ENCODE data around the gene CCDC93.

CCDC93 gene

GRCh38 chr2:118013724-118014491, at the start of gene CCDC93:
Gene CCDC93 (minus strand): TSS chr2:118014070. CDS start chr2:118013995, 75 bp downstream.
- peak; percentile 88 for DNase-seq

DNA sequence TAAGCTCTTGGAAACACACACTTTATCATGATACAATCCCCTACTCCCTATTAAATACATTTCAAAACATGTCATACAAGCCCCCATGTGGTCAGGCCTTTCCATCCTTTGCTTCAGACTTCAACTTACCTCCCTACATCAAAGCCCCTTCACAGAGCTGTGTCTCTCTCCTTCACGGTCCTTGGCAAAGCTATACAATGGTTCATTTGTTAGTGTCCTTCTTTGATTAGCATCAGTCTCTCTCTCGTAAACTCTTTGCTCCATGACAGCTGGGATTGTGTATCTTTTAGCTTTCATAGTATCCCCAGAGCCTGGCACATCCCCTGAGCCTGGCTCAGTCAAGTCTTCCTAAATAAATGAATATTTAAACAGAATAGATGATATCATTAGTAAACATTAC, 48.8 kb upstream of the CCDC93 start:
- no peak for DNase-seq

DNA sequence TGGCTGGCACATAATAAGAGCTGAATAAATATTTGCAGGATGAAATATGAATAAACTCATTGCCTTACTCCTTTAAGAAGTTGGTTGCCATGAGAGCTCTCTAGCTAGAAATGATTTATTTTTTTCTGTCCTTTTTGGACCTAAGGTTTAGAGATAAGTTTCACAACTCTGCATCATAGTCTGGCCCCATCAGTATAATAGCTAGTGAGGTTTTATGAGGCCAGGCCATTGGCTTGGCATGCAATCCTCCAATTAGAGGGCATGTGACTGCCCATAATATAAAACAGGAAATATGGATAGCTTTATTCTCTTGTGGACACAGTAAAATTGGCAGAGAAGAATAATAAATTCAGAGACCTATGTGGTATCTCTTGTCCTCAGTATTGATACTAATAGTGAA, 48.2 kb upstream of the CCDC93 start:
- DNase-seq: no peak

- peak; percentile 66 for DNase-seq
Observed at GRCh38 chr2:118061135-118061955, 47.5 kb upstream of the CCDC93 start.

- DNase-seq: no peak
Observed at GRCh38 chr2:118059919-118060478, 46.1 kb upstream of the CCDC93 start.

DNA sequence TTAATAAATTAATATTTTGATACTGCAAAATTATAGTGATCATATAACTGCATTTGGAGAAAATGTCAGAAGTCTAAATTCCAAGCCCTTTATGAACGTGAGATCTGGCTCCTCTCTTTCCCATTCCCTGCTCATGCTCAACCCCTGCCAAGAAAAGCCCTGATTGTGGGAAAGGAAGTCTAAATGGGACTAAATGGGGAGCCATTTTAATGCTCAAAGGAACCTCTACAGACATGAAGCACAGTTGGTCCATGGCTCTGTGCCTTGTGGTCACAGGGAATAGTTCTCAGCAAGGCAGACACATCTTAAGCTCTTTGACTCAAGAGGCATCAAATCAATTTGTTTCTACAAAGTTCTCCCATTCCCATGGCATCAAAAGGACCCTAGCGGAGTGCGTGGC, 45.1 kb upstream of the CCDC93 start:
- DNase-seq: no peak

GRCh38 chr2:118056801-118057200, 42.9 kb upstream of the CCDC93 start:
- DNase-seq: no peak

- DNase-seq: no peak
Observed at GRCh38 chr2:118056165-118056534, 42.3 kb upstream of the CCDC93 start.

DNA sequence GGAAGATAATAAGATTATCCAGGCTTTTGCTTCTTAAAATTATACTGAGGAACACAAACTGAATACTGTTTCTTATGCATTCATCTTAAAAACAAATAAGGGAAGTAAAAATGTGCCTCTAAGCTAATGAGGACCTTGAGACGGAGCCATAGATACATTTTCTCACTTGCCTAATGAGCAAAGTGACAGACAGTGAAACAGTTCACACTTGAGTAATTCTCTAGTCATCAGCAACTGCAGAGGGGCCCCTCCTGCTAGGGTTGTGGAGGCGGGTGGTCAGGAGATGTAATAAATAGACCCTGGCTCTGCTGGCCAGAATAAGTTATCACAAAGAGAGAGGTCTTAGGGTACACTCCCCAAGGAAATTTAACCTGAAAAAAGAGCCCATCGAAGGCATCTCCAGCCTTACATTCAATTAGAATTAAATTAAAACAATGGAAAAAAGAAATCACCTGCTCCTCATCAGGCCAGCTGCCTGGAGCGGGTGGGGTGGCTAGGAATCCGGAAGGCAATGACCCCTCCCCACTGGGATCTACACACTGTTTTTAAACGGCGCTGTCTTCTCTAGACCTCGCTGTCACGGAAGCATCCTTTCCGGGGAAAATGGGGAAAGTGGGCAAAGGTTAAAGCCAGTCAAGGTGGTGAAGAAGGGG, 41.8 kb upstream of the CCDC93 start:
- DNase-seq: no peak

GRCh38 chr2:118054213-118055008, 40.5 kb upstream of the CCDC93 start:
- no peak for DNase-seq

DNA sequence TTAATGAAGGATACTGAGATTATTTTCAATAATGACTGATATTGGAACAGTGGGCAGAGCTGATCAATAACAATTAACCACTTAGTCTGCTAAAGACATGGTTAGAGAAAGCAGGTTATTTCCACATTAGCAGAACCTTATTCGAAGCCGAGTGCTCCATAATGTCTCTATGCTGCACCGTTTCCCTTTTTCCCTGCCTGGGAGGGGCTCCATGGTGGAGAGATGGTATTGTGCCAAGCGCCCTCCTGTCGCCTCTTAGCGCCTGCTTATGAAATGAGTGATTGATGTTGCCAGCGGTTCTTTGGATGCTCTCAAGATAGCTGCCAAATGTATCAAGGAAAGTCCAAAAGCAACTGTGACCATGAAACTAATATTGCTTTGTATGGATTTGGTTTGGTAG, 39.8 kb upstream of the CCDC93 start:
- no peak for DNase-seq

- no peak for DNase-seq
Observed at GRCh38 chr2:118052474-118052873, 38.6 kb upstream of the CCDC93 start.

DNA sequence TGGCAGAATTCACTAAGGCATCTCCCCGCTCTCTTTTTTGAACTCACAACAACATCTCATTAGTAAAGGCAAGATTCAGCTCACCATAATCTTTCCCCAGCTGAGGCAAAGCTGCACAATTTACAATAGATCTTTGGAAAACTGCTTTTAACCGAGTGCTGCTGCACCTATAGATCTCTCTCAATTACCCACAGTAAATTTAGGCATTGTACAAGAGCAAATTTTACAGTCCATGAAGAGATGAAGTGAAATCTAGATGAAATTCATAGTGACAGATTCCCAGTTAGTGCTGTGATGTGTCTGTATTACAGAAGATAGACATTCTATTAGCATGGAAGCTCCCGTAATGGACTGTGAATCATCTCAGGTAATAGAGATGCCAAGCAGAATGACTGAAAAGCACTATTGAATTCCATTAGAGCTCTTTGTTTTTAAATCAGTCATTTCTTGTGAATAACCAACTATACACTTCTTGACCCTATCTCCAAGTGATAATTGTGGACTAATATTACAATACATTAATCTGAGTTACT, 38.0 kb upstream of the CCDC93 start:
- DNase-seq: no peak

GRCh38 chr2:118050974-118051373, 37.1 kb upstream of the CCDC93 start:
- no peak for DNase-seq

- no peak for DNase-seq
Observed at GRCh38 chr2:118050386-118050785, 36.5 kb upstream of the CCDC93 start.

GRCh38 chr2:118049816-118050140, 35.9 kb upstream of the CCDC93 start:
- peak; percentile 16 for DNase-seq

GRCh38 chr2:118049140-118049815, 35.4 kb upstream of the CCDC93 start:
- no peak for DNase-seq

- DNase-seq: no peak
Observed at GRCh38 chr2:118048401-118048800, 34.5 kb upstream of the CCDC93 start.

DNA sequence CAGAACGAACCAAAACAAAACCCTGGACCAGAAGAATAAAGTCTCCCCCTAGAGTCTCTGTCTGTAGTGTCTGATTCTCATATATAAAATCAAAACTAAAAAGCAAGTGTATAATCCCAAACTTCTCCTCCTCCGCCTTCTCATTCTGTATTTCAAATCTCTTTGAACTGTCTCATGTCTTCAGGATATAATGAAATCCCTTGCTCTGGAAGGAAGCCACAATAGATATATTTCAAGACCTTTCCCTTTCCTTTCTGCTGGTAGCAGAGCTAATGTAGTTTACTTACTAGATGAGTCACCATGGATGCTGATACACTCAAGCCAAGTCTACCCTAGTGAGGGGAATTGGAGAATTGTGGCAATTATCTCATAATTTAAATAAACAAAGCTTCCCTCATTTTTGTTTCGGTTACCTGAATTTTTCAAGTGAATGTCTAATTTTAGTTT, 33.5 kb upstream of the CCDC93 start:
- no peak for DNase-seq

- peak; percentile 75 for DNase-seq
Observed at GRCh38 chr2:118046634-118047210, 32.9 kb upstream of the CCDC93 start.

DNA sequence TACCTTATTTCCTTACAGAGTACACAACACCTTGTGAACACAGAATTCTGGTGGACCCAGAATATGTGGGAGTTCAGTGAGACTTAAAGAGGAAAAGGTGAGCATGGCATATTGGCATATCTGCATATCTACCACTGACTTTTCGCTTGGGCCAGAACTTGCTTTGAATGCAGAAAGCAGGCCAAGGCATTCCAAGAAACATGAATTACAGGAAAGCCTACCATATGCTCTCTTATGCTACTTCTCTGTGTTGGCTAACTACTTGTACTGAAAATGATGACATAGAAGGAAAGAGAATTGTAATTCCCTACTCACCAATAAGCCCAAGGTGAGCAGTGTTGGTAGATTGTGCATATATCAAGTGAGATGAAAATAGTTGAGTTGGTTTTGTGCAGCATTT, 31.4 kb upstream of the CCDC93 start:
- DNase-seq: no peak

Measured in hematopoietic multipotent progenitor cell treated with erythropoietin and hydrocortisone succinate and interleukin-3 and kit ligand, for 6 days (in vitro differentiated cells).